PFSK-1 (cell line): ENCODE data around the gene FBXO5.

Experiments
- FOXP2 ChIP-seq: optimal IDR thresholded peaks from 2 replicates; pipeline ENCODE3; 2011; ENCODE audit warnings: borderline replicate concordance, control low read depth, inconsistent platforms; ENCODE audit not compliant: insufficient read depth; ENCODE audit errors: extremely low read length, extremely low read depth
- POLR2AphosphoS5 ChIP-seq: IDR thresholded peaks from 2 replicates; pipeline ENCODE4 v1.6.1; 2012; ENCODE audit warnings: low read depth, mild to moderate bottlenecking, control low read depth, low read length, moderate library complexity
- SIN3A ChIP-seq: IDR thresholded peaks from 2 replicates; pipeline ENCODE4 v1.6.1; 2012; ENCODE audit warnings: mild to moderate bottlenecking, low read length, moderate library complexity, borderline replicate concordance; ENCODE audit not compliant: insufficient read depth
- TAF1 ChIP-seq: IDR thresholded peaks from 2 replicates; pipeline ENCODE4 v1.6.1; 2012; ENCODE audit warnings: low read length, control low read depth, borderline replicate concordance; ENCODE audit not compliant: insufficient read depth
- TF ChIP-seq, protein P1 (sequence below), 2 experiments: IDR thresholded peaks; 2 replicates each; pipeline versions ENCODE4 v1.6.1 to v1.8.0; 2011 to 2012; ENCODE audit warnings: low read depth in 2 of 2, low read length in 2 of 2, control low read depth in 1 of 2, inconsistent platforms in 1 of 2, mild to moderate bottlenecking in 1 of 2, moderate library complexity in 1 of 2; ENCODE audit not compliant: insufficient read depth in 1 of 2

The FBXO5 gene

GRCh38 chr6:152942319-152942869 lies 40.4 kb downstream of the FBXO5 start:
- TF ChIP-seq FOXP2: no peak
- TF ChIP-seq SIN3A: no peak
- TF ChIP-seq, protein P1, sequence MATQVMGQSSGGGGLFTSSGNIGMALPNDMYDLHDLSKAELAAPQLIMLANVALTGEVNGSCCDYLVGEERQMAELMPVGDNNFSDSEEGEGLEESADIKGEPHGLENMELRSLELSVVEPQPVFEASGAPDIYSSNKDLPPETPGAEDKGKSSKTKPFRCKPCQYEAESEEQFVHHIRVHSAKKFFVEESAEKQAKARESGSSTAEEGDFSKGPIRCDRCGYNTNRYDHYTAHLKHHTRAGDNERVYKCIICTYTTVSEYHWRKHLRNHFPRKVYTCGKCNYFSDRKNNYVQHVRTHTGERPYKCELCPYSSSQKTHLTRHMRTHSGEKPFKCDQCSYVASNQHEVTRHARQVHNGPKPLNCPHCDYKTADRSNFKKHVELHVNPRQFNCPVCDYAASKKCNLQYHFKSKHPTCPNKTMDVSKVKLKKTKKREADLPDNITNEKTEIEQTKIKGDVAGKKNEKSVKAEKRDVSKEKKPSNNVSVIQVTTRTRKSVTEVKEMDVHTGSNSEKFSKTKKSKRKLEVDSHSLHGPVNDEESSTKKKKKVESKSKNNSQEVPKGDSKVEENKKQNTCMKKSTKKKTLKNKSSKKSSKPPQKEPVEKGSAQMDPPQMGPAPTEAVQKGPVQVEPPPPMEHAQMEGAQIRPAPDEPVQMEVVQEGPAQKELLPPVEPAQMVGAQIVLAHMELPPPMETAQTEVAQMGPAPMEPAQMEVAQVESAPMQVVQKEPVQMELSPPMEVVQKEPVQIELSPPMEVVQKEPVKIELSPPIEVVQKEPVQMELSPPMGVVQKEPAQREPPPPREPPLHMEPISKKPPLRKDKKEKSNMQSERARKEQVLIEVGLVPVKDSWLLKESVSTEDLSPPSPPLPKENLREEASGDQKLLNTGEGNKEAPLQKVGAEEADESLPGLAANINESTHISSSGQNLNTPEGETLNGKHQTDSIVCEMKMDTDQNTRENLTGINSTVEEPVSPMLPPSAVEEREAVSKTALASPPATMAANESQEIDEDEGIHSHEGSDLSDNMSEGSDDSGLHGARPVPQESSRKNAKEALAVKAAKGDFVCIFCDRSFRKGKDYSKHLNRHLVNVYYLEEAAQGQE (IDR thresholded peaks at IDR 0.05; ENCODE audit: insufficient read depth in 1 of 2, low read depth in 2 of 2, low read length in 2 of 2): no peak

GRCh38 chr6:152941746-152942145 lies 41.1 kb downstream of the FBXO5 start:
- no peak for TF ChIP-seq POLR2AphosphoS5

DNA sequence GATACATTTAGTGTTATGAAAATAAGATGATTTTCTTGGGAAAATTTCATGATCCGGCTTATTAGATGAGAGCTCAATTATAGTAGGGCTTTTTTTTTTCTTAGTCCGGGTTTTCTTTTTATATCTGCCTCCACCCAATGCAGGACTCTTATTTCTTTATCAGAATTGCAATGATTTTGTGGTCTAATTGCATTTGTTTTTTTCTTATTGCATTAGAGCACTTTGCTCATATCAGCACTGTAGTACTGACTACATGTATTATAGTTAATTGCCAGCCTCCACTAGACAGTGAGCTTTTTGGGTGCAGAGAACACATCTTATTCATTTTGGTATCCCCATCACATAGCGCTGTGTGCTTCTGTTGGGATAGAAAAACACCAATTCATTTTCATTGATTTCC lies 50.0 kb downstream of the FBXO5 start:
- TF ChIP-seq SIN3A: no peak
- TF ChIP-seq, protein P1 (IDR thresholded peaks at IDR 0.05; ENCODE audit: insufficient read depth in 1 of 2, low read depth in 2 of 2, low read length in 2 of 2): no peak
- TF ChIP-seq POLR2AphosphoS5: no peak
- no peak for TF ChIP-seq TAF1
- no peak for TF ChIP-seq FOXP2

DNA sequence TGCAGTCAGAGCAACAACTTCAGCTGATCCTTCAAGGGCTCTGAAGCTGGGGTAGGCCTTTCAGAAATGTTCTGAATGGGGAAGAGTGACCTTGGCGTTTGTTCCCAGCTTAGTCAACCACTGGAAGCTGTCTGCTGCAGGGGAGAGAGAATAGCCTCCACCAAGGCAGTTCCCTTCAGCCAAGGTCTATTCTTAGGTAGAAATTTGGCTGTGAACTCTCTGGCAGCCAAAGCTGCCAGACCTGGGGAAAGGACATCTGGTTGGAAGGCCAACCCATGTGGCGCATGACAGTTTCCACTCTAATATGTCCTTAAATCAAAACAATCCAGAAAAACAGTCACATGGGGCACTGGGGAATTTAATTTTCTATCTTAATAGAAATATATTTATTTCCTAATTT lies 60.1 kb downstream of the FBXO5 start:
- TF ChIP-seq FOXP2 (no peak), POLR2AphosphoS5 (no peak), TAF1 (no peak), SIN3A (no peak)
- TF ChIP-seq, protein P1 (IDR thresholded peaks at IDR 0.05; ENCODE audit: insufficient read depth in 1 of 2, low read depth in 2 of 2, low read length in 2 of 2): no peak
